Testis (tissue), 2 donors: ENCODE data around the gene SCGB3A2.

Experiments used
- POLR2A ChIP-seq: fragments of 450-650 bp; IDR thresholded peaks from one replicate; pipeline ENCODE4 v1.6.1; 2017; ENCODE audit warnings: antibody characterized with exemption, mild to moderate bottlenecking, moderate library complexity
- TF ChIP-seq, protein P1 (sequence below), 3 experiments: fragments of 450-650 bp in 2 of 3; fragments of 200-600 bp in 1 of 3; sonication (generic) in 1 of 3; IDR thresholded peaks; one replicate each; pipeline ENCODE4 v1.5.1; 2016 to 2019; ENCODE audit warnings: antibody characterized with exemption in 3 of 3, mild to moderate bottlenecking in 2 of 3, moderate library complexity in 1 of 3

- TF ChIP-seq, protein P1, sequence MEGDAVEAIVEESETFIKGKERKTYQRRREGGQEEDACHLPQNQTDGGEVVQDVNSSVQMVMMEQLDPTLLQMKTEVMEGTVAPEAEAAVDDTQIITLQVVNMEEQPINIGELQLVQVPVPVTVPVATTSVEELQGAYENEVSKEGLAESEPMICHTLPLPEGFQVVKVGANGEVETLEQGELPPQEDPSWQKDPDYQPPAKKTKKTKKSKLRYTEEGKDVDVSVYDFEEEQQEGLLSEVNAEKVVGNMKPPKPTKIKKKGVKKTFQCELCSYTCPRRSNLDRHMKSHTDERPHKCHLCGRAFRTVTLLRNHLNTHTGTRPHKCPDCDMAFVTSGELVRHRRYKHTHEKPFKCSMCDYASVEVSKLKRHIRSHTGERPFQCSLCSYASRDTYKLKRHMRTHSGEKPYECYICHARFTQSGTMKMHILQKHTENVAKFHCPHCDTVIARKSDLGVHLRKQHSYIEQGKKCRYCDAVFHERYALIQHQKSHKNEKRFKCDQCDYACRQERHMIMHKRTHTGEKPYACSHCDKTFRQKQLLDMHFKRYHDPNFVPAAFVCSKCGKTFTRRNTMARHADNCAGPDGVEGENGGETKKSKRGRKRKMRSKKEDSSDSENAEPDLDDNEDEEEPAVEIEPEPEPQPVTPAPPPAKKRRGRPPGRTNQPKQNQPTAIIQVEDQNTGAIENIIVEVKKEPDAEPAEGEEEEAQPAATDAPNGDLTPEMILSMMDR (IDR thresholded peaks at IDR 0.05), result no peak
- no peak for TF ChIP-seq POLR2A
Observed at GRCh38 chr5:147887930-147888329, 9.4 kb downstream of the SCGB3A2 start.
